Activated B cell treated with CpG ODN at 0.5 μM for 24 hours (primary cell): ENCODE measurements around the gene RBMXL2. TPM values are rescaled to one million over a fixed set of nuclear protein-coding genes. Genes with fewer than 3 reads are reported as not detected.

Experiments used
- ATAC-seq: fragments of 200-7000 bp; cut with Tn5 transposase; one replicate; pipeline ENCODE4 v1.10.0; 2021; ENCODE audit warnings: low read depth, mild to moderate bottlenecking, moderate library complexity
- CTCF ChIA-PET: fragments of 350-600 bp; sonication (Branson Sonifier 250); formaldehyde crosslinking; loops from one replicate; lab custom pipeline; 2021; ENCODE audit warnings: antibody characterized with exemption; lab: Charles Lee
- POLR2A ChIA-PET: fragments of 350-600 bp; sonication (Branson Sonifier 250); formaldehyde crosslinking; loops from one replicate; lab custom pipeline; 2021; ENCODE audit warnings: antibody characterized with exemption; lab: Charles Lee
- DNase-seq: peaks from one replicate; pipeline ENCODE4 v3.0.0; 2022
- H3K27ac Mint-ChIP-seq: one replicate; pipeline ENCODE4 v1.8.0; 2020; ENCODE audit warnings: mixed read lengths
- H3K27me3 Mint-ChIP-seq: one replicate; pipeline ENCODE4 v1.8.0; 2021; ENCODE audit warnings: mixed read lengths
- H3K36me3 Mint-ChIP-seq: one replicate; pipeline ENCODE4 v1.8.0; 2021; ENCODE audit warnings: low read depth, mixed read lengths
- H3K4me1 Mint-ChIP-seq: one replicate; pipeline ENCODE4 v1.8.0; 2021; ENCODE audit warnings: mixed read lengths
- H3K4me3 Mint-ChIP-seq: one replicate; pipeline ENCODE4 v1.8.0; 2020; ENCODE audit warnings: mild to moderate bottlenecking, mixed read lengths
- H3K9me3 Mint-ChIP-seq: one replicate; pipeline ENCODE4 v1.8.0; 2020; ENCODE audit warnings: mixed read lengths
- intact Hi-C: fragments of 100-400 bp; cut with micrococcal nuclease; formaldehyde crosslinking; loops from one replicate; pipeline ENCODE4 v1.15.1; 2024
- total RNA-seq: library from RNA; stranded (reverse); gene quantifications from 2 replicates; pipeline ENCODE4 v1.2.3, GENCODE V29; 2022
- TF ChIP-seq, protein P1 (sequence below): fragments of 200-600 bp; IDR thresholded peaks from one replicate; pipeline ENCODE4 v1.8.0; 2022; ENCODE audit warnings: antibody characterized with exemption, mild to moderate bottlenecking

RBMXL2 gene
- total RNA-seq, 1 donor from 2014 or later, result not detected

DNA sequence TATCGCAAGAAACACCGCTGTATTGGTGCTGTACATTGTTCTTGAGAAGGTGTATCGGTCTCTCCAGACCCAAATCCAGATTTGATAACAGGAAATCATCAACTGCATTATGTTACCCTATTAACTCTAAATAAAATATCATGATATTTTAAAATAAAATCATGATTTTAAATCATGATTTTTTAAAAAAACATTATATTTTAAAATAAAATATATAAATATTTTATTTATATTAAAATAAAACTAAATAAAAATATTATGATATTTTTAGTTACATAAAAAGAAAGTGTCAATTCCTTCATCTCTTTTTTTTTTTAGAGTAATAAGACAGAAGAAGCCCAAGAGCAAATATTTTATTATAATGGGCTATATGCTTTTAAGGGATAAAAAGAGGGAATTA lies 27.6 kb downstream of the RBMXL2 start:
- DNase-seq (no peak), ATAC-seq (no peak)
- ChIA-PET CTCF (no interaction called here), POLR2A (no interaction called here)
- H3K27ac Mint-ChIP-seq, result no peak overlapping the region
- TF ChIP-seq, protein P1, sequence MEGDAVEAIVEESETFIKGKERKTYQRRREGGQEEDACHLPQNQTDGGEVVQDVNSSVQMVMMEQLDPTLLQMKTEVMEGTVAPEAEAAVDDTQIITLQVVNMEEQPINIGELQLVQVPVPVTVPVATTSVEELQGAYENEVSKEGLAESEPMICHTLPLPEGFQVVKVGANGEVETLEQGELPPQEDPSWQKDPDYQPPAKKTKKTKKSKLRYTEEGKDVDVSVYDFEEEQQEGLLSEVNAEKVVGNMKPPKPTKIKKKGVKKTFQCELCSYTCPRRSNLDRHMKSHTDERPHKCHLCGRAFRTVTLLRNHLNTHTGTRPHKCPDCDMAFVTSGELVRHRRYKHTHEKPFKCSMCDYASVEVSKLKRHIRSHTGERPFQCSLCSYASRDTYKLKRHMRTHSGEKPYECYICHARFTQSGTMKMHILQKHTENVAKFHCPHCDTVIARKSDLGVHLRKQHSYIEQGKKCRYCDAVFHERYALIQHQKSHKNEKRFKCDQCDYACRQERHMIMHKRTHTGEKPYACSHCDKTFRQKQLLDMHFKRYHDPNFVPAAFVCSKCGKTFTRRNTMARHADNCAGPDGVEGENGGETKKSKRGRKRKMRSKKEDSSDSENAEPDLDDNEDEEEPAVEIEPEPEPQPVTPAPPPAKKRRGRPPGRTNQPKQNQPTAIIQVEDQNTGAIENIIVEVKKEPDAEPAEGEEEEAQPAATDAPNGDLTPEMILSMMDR, result no peak
- no peaks in the 10 kb centered on the region for H3K36me3 Mint-ChIP-seq
- H3K4me1 Mint-ChIP-seq, result no peaks in the 10 kb centered on the region
- H3K9me3 Mint-ChIP-seq, result no peaks in the 10 kb centered on the region
- intact Hi-C loops, result no loop called here
- H3K4me3 Mint-ChIP-seq, result no peak overlapping the region
- H3K27me3 Mint-ChIP-seq, result peaks cover 12% of the 10 kb centered on the region

DNA sequence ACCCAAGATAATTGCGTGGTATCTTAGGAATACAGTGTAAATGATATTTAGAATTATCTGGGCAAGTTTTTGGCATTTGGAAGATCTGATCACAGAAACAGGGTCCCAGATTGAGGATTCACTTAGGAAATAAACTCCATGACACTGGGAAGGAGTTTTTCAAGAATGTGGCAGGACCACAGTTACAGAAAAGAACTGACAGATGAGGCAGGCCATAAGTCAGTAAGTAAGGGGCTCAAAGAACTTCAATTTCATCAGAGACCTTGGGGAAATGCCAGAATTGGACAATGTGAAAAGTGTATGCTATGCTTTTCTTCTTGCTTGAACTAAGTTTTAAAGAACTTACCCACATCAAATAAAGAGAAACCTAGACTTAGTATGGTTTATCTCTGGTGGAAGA lies 49.3 kb downstream of the RBMXL2 start:
- no peak for ATAC-seq
- no peak for DNase-seq
- no peak overlapping the region for H3K4me3 Mint-ChIP-seq
- CTCF ChIA-PET, result no interaction called here
- H3K9me3 Mint-ChIP-seq, result no peaks in the 10 kb centered on the region
- TF ChIP-seq, protein P1, result no peak
- H3K4me1 Mint-ChIP-seq, result no peaks in the 10 kb centered on the region
- intact Hi-C loops, result no loop called here
- POLR2A ChIA-PET, result no interaction called here
- H3K27ac Mint-ChIP-seq, result no peak overlapping the region
- peaks cover 19% of the 10 kb centered on the region for H3K27me3 Mint-ChIP-seq
- no peaks in the 10 kb centered on the region for H3K36me3 Mint-ChIP-seq

Other genes with a start within 250 kb of the RBMXL2 start
- gene OR10A5, start 243.3 kb upstream of the RBMXL2 start, total RNA-seq, result not detected in 2 replicates
- not detected in 2 replicates for gene OR10A2, start 225.9 kb upstream of the RBMXL2 start, total RNA-seq
- not detected in 2 replicates for gene OR10A4, start 212.4 kb upstream of the RBMXL2 start, total RNA-seq
- not detected in 2 replicates for gene OR2D2, start 196.5 kb upstream of the RBMXL2 start, total RNA-seq
- gene OR2D3, start 168.0 kb upstream of the RBMXL2 start, total RNA-seq, result not detected in 2 replicates
- gene ZNF215, start 162.6 kb upstream of the RBMXL2 start, total RNA-seq, result 5.3 and 5.4 TPM in 2 replicates
- not detected in 2 replicates for gene ZNF214, start 68.7 kb upstream of the RBMXL2 start, total RNA-seq
- gene NLRP14, start 68.5 kb upstream of the RBMXL2 start, total RNA-seq, result 0.11 and 0.12 TPM in 2 replicates
- gene SYT9, start 162.9 kb downstream of the RBMXL2 start, total RNA-seq, result not detected in 2 replicates